NCI-H2107 (cell line): ENCODE measurements around the gene TMEM138.

Experiments
- DNase-seq: peaks from one replicate; lab custom pipeline; 2025; lab: John Stamatoyannopoulos, UW

The TMEM138 gene

DNA sequence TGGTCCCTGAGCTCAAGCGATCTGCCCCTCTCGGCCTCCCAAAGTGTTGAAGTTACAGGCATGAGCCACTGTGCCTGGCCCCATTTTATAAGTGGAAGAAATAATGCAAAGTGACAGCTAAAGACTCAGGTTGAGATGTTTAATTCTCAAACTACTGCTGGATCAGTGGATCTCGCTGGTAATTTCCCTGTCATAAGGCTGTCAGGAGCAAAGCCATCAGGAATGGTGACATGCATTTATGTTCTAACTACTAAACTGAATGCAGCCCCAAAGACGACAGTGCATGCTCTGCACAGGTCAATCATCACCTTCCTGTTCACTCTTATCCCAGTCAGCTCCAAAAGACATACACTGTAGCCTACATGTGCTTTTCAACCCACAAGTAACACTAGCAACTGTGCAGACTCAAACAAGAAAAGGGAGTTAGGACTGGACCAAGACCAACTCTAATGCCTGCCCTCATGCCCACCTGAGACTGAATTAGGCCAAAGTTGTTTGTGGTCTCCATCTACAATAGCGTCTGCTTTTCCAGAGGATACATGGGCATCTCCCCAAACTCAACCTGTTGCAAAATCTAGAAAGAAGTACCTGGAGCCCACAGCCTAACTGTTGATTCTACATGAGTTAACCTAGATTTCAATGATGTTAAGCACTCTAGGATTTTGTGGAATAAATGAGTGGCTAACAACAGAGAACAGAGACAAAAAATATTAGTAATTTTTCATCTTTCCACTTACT lies 45.0 kb downstream of the TMEM138 start:
- no peak for DNase-seq

DNA sequence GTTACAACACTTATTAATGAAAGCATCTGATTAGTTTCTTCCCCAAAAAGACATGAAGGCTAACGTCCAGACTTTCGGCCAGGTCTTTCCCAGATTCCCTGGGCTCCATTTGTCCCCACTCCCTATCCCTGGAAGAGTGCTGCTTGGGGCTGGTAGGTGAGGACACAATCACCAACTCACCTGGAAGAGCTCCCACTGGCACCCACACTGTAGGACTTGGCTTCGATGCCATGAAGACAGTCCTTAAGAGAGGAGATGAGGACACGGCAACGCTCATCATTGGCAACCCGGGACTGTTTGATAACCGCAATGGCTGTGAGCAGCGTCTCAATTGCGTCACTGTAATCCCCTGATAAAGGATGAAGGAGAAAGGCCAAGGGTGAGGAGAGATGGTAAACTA lies 49.4 kb downstream of the TMEM138 start:
- no peak for DNase-seq

DNA sequence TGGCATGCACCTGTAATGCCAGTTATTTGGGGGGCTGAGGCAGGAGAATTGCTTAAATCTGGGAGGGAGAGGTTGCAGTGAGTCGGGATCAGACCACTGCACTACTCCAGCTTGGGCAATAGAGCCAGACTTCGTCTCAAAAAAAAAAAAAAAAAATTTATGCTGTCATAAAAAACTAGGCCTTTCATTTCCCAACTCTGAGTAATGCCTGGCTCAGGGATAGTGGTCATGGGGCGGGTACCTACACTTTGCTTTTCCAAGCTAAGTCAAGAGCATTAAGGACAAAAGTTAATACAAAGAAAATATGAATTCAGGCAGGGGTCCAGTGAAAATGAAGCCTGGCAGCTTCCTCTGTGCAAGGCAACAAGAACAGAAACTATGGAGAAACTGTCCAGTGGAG lies 51.3 kb downstream of the TMEM138 start:
- no peak for DNase-seq

DNA sequence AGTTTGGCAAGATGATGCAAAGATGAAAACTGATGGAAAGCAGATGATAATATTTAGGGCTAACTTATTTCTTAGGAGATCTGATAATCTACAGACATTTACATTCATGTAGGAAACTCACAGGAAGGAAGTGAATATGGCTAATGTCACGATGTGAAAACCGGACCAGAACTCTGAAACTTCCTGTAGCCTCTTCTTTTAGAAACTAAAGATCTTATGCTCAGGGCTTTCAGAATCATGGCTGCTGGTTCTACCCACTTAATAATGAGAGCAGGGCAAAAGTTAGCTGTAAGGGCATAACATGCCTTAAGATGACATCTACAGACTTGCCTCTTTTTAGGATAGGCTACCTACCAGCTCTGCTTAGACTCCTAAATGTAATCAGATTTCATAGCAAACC lies 52.4 kb downstream of the TMEM138 start:
- no peak for DNase-seq

DNA sequence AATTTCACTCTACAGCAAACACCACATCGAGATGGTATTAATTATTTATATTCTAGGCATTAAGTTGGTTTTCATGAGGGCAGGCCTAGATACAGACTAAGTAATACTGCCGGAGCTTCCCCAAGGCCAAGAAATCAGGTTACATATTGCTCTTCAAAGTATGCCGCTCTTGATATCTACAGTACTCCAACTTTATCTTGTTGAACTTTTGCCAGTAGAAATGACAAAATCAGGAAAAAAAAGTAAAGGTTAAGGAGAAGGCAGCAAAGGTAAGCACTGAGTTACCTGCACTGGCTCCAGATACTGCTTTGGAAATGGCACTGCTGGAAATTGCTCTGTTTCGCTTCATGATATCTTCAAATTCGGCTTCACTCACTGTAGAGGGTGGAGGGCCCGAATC lies 53.2 kb downstream of the TMEM138 start:
- no peak for DNase-seq

DNA sequence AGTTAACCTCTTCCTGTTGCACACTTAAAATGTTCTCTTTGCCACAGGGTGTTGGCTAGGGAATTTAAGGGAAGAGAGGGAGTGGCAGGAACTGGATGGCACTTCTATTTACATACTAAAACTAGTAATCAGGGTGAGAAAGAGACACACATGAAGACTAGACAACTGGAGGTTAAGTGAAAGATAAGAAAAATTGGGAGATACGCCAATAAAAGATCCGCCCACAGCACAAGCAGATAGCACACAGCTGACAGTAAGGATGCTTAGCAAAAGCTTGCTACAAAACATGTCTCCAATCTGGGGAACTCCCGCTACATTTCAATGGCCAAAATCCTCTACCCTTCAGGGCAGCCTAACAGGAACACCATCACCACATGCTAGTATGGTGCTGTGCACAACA lies 54.8 kb downstream of the TMEM138 start:
- DNase-seq: no peak

DNA sequence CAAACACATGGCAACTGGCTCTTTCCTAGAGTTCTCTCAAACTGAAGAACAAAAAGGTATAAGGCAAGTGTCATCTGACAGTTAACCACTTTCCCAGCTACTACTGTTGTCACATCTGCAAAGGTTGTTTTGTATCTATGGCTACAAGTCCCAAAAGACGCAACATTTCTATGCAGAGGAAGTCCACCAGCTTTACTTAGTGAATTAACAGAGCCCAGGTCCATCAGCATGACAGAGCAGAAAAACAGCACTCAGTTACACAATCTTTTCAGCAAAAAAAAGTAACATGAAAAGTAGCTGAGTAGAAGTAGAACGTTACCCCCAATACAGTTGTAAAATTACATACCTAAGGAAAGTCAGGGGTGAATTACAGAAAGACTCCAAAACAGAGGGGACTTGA lies 55.5 kb downstream of the TMEM138 start:
- DNase-seq: no peak

DNA sequence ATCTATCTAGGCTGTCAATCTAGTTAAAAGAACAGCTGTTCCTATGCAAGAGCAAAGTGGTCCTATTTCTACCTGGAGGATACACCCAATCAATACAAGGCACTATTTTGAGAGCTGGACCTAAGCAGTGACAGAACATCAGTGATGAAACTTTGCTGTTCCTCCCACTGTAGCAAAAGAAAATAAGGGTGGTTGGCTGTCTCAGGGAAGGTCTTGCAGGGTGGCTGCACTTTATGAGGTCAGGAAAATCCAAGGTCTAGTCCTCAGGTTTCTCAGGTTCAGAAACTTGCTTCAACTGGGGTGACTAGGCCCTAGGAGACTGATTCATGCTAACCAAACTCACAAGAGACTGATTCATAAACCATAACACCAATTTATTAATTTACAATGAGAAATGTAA lies 56.0 kb downstream of the TMEM138 start:
- DNase-seq: no peak
